Erythroblast (primary cell): Measurements from ENCODE around the gene SUGCT.

ENCODE experiments used
- GATA1 ChIP-seq: IDR thresholded peaks from 2 replicates; pipeline ENCODE4 v1.6.1; 2011; ENCODE audit warnings: low read depth, mild to moderate bottlenecking, control low read depth, low read length, moderate library complexity
- POLR2A ChIP-seq: IDR thresholded peaks from 2 replicates; pipeline ENCODE4 v1.6.1; 2011; ENCODE audit warnings: mild to moderate bottlenecking, low read length

- TF ChIP-seq POLR2A (no peak), GATA1 (no peak)
These were observed 638.9 kb downstream of the SUGCT start for GRCh38 chr7:40773656-40774055.
